ENCODE results near the gene PAX8.

PAX8 gene

DNA sequence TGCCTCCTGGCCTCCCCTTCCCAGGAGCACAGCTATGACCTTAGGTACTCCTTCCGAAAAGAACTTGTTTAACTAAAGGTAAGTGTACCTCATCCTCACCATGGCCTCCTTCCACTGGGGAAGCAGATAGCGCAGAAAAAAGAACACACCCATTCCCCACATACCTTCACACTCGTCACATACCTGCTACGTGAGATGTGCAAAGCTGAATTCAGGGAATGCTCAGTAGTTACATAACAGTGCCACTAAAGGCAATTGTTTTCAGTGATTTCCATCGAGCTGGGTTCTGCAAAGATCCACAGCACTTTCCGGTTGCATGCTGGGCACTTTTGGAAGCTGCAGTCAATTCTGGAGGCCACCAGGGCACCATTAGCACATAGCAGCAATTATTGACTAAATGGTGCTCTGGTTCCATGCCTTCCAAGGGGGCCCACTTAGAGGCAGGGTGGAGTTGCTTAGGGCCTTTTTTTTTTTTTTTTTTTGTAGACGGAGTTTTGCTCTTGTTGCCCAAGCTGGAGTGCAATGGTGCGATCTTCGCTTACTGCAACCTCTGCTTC, 41.0 kb downstream of the PAX8 start:
- DNase-seq (ENCODE audit: low read depth): no peak
- TF ChIP-seq, protein P1, sequence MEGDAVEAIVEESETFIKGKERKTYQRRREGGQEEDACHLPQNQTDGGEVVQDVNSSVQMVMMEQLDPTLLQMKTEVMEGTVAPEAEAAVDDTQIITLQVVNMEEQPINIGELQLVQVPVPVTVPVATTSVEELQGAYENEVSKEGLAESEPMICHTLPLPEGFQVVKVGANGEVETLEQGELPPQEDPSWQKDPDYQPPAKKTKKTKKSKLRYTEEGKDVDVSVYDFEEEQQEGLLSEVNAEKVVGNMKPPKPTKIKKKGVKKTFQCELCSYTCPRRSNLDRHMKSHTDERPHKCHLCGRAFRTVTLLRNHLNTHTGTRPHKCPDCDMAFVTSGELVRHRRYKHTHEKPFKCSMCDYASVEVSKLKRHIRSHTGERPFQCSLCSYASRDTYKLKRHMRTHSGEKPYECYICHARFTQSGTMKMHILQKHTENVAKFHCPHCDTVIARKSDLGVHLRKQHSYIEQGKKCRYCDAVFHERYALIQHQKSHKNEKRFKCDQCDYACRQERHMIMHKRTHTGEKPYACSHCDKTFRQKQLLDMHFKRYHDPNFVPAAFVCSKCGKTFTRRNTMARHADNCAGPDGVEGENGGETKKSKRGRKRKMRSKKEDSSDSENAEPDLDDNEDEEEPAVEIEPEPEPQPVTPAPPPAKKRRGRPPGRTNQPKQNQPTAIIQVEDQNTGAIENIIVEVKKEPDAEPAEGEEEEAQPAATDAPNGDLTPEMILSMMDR (conservative IDR thresholded peaks at IDR 0.05; ENCODE audit: low read depth, low read length): no peak
- no peak overlapping the region for H3K4me3 ChIP-seq (ENCODE audit: low read depth, low read length)

DNA sequence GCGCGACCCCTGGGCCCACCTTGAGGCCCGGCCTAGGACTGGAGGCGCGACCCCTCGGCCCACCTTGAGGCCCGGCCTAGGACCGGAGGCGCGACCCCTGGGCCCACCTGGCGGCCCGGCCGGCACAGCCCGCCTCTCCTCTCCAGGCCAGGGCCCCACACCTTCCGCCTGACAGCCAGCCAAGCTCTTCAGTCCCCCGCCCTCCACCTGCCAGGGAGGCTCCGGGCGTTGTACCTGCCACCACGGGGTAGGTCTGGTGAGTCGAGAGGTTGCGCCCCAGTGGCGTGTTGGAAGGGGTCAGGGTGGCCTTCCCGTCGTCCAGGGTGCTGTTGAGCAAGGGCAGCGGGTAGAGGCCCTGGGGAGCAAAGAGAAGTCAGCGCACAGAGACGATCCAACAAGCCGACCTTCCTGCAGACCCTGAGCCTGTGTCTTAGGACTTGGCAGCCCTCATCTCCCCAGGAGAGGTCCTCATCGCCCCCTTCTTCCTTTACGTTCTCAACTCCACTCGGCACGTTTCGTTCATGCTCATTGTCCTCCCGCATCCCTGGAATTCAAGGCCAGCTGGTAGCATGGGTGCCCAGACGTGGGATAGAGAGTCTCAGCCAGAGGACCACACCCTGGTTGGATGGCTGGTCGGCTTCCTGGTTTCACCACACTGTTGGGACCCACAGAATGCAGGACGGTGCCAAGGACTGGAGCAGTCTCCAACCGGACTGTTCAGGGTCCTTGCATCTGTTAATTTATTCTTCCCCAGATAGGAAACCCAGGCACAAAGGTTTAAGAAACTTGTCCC, 42.2 kb downstream of the PAX8 start:
- peak overlapping the region; percentile 42 for H3K4me3 ChIP-seq (ENCODE audit: low read depth, low read length)
- TF ChIP-seq, protein P1 (conservative IDR thresholded peaks at IDR 0.05; ENCODE audit: low read depth, low read length): no peak
- no peak for DNase-seq (ENCODE audit: low read depth)

DNA sequence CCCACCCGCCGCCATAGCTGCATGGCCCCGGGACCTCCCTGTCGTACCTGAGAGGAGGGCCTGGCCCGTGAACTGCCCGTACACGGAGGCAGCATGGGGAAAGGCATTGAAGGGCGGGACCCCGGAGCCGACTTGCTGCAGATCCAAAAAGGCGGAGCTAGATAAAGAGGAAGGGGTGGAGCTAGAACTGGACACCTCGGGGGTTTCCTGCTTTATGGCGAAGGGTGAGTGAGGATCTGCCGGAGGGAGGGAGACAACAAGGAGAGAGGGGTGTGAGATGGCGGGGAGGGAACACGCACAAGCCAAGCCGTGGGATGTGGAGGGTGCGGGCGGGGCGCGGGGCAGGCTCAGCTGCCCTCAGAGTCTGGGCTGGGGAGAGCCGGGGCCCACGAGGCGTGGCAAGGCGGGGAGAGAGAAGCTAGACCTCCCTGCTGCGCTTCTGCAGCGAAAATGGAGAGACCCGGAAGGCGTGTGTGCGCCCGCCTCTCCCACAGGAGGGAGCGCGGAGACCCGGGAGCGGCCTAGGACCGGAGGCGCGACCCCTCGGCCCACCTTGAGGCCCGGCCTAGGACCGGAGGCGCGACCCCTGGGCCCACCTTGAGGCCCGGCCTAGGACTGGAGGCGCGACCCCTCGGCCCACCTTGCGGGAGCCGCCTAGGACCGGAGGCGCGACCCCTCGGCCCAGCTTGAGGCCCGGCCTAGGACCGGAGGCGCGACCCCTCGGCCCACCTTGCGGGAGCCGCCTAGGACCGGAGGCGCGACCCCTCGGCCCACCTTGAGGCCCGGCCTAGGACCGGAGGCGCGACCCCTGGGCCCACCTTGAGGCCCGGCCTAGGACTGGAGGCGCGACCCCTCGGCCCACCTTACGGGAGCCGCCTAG, 43.1 kb downstream of the PAX8 start:
- DNase-seq (ENCODE audit: low read depth): peak; percentile 71

DNA sequence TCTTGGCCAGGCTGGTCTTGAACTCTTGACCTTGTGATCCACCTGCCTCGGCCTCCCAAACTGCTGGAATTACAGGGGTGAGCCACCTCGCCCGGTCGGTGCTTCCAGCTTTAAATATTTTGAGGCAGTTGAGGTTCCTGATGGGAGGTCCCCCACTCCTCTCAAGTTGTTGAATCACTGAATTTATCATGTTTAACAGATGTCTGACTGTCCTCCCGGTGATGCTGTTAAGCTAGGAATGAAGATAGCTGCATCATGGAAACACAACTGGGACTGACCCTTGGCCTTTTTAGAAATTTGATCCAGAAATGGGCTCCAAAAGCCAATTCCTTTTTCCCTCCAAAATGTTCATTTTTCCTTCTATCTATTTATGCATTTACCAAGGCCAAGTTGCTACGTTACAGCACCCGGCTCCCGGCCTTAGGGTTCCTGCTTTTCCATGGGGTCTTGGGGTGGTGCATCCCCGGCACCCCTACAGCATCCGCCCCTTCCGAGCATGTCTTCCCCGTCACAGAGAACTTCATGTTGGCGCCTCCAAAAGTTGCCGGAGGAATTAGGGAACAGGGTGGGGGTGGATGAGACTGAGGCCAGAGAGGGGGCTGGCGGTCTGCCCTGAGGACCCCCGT, 43.9 kb downstream of the PAX8 start:
- TF ChIP-seq, protein P1 (conservative IDR thresholded peaks at IDR 0.05; ENCODE audit: low read depth, low read length): no peak
- no peak for DNase-seq (ENCODE audit: low read depth)
- H3K4me3 ChIP-seq (ENCODE audit: low read depth, low read length): peak overlapping the region; percentile 62

More for the DNA sequence above, 43.1 kb downstream of the PAX8 start:
- peak overlapping the region; percentile 62 for H3K4me3 ChIP-seq (ENCODE audit: low read depth, low read length)

DNA sequence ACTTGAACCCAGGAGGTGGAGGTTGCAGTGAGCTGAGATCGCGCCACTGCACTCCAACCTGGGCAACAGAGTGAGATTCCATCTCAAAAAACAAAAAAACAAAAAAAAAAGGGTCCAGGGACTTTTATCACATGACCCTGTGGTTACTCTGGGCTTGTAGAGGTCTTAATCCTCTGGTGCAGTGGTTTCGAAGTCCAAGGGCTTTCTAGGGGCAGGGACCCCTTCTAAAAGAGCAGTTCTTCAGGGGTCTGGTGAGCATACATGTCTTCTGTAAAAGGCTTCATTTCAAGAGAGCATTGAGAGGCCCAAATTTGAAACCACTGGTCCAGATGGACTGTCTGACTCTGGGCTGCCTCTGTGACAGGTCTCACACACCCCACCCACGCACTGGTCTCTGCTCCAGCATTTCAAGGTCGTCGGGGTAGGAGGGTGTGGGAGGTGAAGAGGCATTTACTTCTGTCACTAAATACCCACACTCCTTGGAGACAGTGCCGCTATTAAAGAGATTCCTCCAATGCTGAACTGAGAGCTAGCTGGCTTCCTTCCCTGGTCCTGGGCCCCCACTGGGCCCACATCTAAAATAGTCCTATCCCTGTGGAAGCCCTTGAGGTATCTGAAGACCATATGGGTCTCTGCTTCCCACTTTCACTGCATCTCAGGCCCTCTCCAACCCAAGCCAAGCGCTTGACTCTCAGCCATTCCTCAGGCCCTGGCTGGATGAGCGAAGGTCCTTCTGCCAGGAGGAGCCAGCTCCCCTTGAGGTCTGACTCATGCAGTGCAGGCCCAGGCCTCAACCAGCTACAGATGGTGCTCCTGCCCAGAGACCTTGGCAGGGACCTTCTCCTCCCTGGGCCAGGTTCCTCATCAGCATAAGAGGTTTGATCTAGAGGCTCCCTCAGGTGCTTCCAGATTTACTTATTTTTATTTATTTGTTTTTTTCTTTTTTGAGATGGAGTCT, 44.8 kb downstream of the PAX8 start:
- DNase-seq (ENCODE audit: low read depth): peak; percentile 44
- no peak overlapping the region for H3K4me3 ChIP-seq (ENCODE audit: low read depth, low read length)
- TF ChIP-seq, protein P1 (conservative IDR thresholded peaks at IDR 0.05; ENCODE audit: low read depth, low read length): peak; percentile 38

DNA sequence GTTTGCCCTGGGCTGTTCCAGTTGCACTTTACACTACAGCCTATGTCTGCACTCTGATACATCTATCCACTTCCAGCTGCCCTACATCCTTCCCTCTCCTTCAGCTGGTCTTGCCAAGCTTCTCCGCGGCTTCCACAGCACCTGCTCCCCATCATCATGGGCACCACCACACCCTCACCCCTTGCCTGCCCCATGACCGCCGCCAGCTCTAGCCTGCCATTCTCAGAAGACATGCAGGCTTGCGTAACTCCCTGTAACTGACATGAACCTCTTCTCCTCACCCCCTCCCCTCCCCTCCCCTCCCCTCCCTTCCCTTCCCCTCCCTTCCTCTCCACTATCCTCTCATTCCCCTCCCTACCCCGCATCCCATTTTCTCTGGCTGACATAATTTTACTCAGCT, 46.0 kb downstream of the PAX8 start:
- no peak for DNase-seq (ENCODE audit: low read depth)
- H3K4me3 ChIP-seq (ENCODE audit: low read depth, low read length): no peak overlapping the region
- TF ChIP-seq, protein P1 (conservative IDR thresholded peaks at IDR 0.05; ENCODE audit: low read depth, low read length): no peak
